Right lung (tissue), 5 donors: ENCODE results near the gene RAB4B. TPM values are rescaled to one million over a fixed set of nuclear protein-coding genes. Genes with fewer than 3 reads are reported as not detected.
"Not testable (repeated sequence)": the region's sequence is repeated elsewhere in the genome, so short reads cannot be mapped to it uniquely, and the experiment has no call there.

ENCODE experiments used
- DNase-seq, 2 donors: peaks; one replicate each; pipeline ENCODE4 v3.0.0-alpha.2; 2013
- polyA plus RNA-seq, 5 donors: library from polyadenylated mRNA; unstranded; fragments of 120-200 nt; gene quantifications; one replicate each; pipeline versions ENCODE4 v1.2.1 to v1.2.3, GENCODE V29; 2013; ENCODE audit warnings: inconsistent platforms in 1 of 5, low replicate concordance in 1 of 5; ENCODE audit not compliant: insufficient read length in 5 of 5, insufficient read depth in 1 of 5

RAB4B gene
- polyA plus RNA-seq, 5 donors = 10.0 to 16.7 (median 11.5) TPM

DNA sequence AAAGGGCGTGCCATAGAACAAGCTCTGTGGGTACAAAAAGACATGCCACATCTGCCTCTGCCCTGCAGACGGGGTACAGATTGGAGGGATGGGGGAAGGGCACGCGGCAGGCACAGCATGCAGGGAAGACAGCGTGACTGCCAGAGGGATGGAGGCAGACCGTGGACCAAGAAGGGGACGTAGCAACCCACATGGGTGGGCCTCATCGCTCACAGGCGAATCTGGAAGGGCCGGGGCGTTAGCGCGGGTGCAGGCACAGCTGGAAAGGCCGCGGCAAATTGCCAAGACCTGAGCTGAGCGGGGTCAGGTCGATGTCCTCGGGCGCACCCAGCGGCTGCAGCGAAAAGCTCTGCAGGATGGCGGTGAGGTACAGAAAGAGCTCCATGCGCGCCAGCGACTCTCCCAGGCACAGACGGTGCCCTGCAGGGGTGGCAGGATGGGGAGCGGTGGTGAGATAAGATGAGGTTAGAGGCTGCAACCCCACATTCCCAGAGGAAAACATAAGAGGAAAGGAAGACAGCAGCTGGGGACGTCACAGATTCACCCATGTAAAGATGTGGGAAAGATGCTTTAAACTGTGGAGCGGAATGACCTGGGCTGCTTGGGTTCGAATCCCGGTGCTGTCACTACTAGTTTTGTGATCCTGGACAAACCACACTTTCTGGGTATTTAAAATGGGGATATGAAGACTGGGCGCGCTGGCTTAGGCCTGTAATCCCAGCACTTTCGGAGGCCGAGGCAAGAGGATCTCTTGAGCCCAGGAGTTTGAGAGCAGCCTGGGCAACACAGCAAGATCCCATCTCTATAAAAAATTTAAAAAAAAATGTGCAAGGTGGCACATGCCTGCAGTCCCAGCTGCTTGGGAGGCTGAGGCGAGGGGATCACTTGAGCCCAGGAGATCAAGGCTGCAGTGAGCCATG lies 40.7 kb downstream of the RAB4B start:
- DNase-seq = peak; percentile 38 to 45

DNA sequence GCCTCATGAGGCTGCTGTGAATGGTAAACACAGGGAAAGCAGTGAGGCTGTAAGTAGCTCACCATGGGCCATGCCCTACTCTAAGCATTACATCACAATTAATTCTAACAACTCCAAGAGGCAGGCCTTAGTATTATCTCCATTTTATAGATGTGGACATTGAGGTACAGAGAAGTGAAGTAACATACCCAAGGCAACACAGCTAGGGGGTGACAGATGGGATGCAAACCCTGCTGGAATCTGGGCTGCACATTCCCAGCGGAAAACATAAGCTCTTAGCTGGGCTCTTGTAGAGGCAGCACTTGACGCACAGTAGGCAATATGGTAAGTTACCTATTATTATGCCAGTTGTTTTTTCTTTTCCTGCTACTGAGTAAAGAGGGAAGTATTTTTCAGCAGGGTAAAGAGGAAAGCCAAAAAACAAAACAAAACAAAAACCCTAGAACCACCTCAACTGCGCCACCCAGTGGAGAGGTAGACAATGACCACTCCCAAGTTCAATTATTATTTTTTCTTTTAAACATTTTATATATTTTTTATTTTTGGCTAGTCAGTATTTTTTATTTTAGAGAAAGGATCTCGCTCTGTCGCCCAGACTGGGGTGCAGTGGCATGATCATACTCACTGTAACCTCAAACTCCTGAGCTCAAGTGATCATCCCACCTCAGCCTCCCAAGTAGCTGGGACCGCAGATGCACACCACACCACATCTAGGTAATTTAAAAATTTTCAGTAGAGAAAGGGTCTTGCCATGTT lies 41.6 kb downstream of the RAB4B start:
- DNase-seq = not testable (repeated sequence)

GRCh38 chr19:40822161-40822560 lies 44.1 kb downstream of the RAB4B start:
- no peak for DNase-seq

DNA sequence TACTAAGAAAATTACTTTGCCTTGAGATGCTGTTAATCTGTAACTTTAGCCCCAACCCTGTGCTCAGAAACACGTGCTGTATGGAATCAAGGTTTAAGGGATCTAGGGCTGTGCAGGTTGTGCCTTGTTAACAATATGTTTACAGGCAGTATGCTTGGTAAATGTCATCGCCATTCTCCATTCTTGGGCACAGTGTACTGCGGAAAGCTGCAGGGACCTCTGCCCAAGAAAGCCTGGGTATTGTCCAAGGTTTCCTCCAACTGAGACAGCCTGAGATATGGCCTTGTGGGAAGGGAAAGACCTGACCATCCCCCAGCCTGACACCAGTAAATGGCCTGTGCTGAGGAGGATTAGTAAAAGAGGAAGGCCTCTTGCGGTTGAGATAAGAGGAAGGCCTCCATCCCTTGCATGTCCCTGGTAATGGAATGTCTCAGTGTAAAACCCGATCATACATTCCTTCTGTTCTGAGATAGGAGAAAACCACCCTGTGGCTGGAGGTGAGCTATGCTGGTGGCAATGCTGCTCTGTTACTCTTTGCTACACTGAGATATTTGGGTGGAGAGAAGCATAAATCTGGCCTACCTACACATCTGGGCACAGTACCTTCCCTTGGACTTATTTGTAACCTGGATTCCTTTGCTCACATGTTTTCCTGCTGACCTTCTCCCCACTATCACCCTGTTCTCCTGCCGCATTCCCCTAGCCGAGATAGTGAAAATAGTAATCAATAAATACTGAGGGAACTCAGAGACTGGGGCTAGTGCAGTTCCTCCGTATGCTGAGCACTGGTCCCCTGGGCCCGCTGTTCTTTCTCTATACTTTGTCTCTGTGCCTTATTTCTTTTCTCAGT lies 44.9 kb downstream of the RAB4B start:
- DNase-seq = not testable (repeated sequence)

DNA sequence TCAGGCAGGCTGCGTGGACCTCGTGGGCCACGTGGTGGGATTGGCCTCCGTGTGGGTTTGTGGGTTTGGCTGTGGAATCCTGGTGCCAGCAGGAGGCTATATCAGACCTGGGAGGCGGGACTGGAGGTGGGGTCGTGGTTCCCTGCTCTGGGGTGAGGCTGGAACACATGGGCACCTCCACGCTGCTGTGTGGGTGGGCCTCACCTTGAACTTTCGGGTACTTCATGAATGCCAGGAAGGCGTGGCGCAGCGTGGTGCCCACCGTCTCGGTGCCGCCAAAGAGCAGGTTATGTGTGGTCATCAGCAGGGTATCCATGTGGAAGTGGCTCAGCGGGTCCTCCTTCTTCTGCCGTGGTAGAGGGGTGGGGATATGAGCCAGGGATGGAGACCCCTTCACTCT lies 46.9 kb downstream of the RAB4B start:
- not testable (repeated sequence) for DNase-seq

DNA sequence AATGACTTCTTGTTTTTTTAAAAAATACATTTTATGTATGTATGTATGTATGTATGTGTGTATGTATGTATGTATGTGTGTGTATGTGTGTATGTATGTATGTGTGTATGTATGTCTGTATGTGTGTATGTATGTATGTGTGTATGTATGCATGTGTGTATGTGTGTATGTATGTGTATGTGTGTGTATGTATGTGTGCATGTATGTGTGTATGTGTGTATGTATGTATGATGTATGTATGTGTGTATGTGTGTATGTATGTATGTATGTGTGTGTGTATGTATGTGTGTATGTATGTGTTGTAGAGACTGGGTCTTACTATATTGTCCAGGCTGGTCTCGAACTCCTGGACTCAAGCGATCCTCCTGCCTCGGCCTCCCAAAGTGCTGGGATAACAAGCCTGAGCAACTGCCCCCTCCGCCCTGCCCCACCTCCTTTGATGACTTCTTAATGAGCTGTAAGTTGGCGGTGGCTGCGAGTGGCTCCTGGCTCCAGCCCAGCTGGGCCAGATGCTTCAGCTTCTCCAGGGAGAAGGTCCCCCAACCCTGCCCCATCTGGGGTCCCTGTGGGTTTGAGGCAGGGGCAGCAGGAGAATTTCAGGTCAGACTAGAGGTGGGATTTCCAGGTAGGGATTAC lies 47.5 kb downstream of the RAB4B start:
- DNase-seq = not testable (repeated sequence)

DNA sequence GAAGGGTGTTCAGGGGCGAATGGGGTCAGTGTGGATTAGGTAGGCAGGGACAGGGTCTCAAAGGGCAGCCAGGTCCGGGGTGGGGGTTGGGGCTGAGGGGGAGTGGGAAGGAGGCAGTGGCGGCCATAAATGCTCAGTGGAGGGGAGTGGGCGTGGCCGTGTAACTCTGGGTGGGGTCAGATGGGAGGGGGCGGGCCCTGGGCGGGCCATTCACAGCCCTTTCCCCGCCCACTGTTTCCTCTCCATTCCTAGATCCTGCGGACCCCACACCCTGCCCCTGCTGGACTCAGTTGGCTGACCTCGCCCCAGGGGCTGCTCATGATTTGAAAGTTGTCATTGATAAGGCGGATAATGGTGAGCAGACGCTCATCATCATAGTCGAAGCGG lies 48.3 kb downstream of the RAB4B start:
- not testable (repeated sequence) for DNase-seq

GRCh38 chr19:40826699-40827385 lies 48.8 kb downstream of the RAB4B start:
- not testable (repeated sequence) for DNase-seq

DNA sequence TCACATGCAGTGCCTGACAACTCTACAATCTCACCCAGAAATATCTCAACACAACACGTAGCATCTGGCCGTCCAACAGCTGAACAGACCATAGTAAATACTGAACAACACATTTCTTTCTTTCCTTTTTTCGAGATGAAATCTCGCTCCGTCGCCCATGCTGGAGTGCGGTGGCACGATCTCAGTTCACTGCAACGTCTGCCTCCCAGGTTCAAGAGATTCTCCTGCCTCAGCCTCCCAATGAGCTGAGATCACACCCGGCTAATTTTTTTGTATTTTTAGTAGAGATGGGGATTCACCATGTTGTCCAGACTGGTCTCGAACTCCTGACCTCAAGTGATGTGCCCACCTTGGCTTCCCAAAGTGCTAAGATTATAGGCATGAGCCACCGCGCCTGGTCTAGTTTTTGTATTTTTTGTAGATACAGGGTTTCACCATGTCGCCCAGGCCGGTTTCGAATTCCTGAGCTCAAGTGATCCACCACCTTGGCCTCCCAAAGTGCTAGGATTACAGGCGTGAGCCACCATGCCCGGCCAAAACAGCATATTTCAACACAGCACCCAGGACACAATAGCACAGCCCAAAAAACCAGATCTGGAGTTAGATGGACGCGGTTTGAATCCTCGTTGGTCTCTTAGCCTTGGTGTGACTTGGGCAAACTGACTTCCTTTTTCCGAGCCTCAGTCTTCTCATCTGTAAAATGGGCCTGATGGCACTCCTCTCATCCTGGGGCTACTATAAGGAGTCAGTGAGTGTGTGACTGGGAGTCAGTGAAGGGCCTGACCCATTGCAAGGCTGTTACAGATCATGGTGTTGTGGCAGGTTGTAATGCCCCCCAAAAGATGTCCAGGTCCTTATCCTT lies 49.6 kb downstream of the RAB4B start:
- DNase-seq = no peak

- DNase-seq = no peak
Measured at GRCh38 chr19:40829205-40829604, 51.2 kb downstream of the RAB4B start.

DNA sequence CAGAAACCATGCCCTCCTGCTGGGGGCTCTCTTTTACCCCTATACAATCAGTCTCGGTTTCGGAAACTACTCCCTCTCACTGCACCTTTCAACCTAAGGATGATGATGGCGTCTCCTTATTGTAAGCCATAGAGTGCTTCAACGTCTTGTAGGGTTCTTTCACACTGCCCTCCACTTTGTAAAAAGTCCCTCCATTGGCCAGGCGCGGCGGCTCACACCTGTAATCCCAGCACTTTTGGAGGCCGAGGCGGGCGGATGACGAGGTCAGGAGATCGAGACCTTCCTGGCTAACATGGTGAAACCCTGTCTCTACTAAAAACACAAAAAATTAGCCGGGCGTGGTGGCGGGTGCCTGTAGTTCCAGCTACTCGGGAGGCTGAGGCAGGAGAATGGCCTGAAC lies 52.7 kb downstream of the RAB4B start:
- not testable (repeated sequence) for DNase-seq

GRCh38 chr19:40831502-40832430 lies 53.7 kb downstream of the RAB4B start:
- no peak for DNase-seq

GRCh38 chr19:40832431-40832790 lies 54.4 kb downstream of the RAB4B start:
- not testable (repeated sequence) for DNase-seq

GRCh38 chr19:40833728-40834533 lies 55.9 kb downstream of the RAB4B start:
- DNase-seq = not testable (repeated sequence)

DNA sequence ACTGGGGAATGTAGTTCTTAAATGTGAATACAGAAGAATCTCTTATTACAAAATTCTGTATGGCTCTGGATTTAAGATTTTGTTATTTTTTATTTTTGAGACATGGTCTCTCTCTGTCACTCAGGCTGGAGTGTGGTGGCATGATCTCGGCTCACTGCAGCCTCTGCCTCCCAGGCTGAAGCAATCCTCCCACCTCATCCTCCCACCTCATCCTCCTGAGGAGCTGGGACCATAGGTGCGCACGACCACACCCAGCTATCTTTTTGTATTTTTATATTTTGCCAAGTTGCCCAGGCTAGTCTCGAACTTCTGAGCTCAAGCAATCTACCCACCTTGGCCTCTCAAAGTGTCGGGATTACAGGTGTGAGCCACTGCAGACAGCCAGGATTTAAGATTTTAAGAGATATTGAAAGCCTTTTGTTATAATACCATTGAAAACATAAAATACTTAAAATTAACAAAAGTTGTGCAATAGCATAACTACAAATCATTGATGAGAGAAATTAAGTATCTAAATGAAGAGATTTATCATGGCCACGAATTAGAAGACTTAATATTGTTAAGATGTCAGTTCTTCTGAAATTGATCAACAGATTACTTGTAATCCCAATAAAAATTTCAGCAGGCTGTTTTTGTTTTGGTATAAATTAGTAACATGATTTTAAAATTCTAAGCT lies 58.8 kb downstream of the RAB4B start:
- no peak for DNase-seq

GRCh38 chr19:40838477-40838876 lies 60.4 kb downstream of the RAB4B start:
- not testable (repeated sequence) for DNase-seq

- DNase-seq = not testable (repeated sequence)
Measured at GRCh38 chr19:40842012-40842411, 64.0 kb downstream of the RAB4B start.
